Left hindlimb (tissue), 1 donor: ENCODE measurements around the gene TNFRSF17.

Experiments
- DNase-seq: peaks from one replicate; pipeline ENCODE4 v3.0.0-alpha.2; 2018

TNFRSF17 gene

DNA sequence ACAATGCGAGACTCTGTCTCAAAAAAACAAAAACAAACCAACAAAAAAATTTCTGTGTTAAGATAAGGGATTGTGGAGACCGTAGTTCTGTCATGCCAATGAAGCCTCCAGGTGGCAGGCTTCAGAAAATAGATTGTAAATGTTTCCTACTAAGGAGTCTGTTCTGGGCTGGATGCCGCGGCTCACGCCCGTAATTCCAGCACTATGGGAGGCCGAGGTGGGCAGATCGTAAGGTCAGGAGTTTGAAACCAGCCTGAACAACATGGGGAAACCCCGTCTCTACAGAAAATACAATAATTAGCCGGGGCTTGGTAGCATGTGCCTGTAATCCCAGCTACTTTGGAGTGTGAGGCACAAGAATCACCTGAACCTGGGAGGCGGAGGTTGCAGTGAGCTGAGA lies 7.1 kb downstream of the TNFRSF17 start:
- no peak for DNase-seq

DNA sequence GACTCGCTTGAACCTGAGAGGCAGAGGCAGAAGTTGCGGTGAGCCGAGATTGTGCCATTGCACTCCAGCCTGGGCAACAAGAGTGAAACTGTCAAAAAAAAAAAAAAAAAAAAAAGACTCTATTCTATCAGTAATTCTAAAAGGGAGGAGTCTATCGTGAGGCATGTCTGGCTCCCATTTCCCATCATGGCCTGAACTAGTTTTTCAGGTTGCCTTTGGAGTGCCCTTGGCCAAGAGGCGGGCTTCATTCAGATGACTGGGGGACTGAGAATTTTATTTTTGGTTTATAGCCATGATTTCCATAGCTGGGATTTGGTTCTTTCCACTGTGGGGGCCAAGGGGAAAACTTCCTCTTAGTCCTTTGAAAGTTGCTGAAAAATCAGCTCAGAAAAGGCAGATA lies 8.1 kb downstream of the TNFRSF17 start:
- DNase-seq, result no peak

DNA sequence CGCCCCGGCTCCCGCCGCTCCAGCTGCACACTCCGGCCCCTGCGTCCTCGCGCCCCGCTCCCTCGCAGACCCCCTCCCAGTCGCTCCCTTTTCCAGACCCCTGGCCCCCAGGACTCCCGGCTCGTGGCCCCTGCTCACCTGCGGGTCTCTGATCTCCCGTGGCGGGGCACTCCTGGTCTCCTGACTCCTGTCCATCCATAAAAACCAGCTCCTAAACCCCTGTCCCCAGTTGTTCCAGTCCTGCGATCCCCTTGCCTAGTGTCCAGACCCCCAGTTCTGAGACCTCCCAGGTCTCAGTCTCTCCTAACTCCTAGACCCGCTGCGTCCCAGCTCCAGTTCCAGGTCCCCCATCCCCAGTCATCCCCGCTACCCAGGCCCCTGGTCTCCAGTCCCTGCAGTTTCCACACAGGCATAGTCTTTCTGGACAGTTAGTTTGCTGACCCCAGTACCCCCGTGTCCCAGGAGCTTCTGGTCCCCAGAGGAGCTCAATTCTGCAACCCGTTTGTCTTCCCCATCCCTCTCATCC lies 11.9 kb downstream of the TNFRSF17 start:
- peak; percentile 35 for DNase-seq

DNA sequence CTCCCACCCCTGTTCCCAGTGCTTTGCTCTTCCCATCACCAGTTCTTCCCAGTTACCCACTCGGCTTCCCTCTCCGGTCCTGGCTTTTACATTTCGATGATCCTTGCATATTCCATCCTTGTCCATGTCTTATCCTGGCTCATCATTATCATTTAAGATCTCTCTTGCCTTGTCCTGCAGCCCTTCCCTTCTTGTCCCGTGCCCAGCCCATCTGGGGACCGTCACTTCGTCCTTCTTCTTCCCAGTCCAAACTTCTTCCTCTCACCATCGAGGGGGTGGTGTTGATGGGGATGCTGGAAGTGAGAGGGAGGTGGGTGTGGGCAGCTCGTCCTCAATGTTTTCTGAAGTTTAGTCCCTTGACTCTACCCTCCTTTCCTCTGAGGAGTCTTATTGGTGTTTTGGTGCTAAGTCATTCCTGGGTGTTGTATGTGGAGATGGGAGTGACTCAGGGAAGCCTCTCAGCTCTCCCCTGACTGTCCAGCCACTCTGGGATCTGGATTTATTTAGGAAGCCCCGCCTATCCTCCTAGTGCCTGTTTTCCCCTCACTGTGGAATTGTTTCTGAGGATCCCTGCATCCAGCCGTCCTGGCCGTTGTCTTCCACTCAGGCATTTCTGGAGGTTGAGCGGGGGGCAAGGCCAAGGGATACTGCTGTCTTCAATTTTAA lies 12.5 kb downstream of the TNFRSF17 start:
- no peak for DNase-seq

DNA sequence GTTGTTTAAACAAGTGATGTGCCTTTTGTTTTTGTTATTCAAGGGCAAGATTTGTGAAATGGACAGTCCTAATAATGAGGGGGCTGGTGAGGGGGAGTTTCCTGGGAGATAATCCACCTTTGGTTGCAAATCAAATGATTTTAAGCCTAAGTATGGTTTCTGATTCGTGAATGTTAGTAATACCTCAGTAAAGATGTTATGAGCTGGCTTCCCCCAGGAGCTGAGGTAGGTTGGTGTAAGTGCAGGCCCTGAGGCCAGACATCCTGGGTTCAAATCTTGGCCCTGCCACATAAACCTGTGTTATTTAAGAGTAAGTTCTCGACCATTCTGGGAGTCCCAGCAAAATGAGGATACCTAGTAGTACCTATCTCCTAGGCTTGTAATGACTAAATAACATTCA lies 13.1 kb downstream of the TNFRSF17 start:
- no peak for DNase-seq

DNA sequence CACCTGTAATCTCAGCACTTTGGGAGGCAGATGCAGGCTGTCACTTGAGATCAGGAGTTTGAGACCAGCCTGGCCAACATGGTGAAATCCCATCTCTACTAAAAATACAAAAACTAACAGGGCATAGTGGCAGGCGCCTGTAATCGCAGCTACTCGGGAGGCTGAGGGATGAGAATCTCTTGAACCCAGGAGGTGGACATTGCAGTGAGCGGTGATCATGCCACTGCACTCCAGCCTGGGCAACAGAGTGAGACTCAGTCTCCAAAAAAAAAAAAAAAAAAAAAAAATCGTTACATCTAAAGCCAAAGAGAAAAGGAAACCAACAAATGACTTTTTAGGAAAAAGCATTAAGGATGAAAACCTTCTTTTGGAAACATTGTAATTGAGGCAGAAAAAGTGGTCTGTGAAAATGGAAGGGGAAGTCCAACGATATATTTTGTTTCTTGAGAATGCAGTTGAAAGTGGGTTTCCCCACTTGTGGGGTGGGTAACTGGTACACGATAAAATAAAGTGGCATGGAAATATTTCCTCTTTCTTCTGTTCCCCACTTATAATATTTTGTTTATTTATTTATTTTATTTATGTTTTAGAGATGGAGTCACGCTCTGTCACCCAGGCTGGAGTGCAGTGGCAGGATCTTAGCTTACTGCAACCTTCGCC lies 14.1 kb downstream of the TNFRSF17 start:
- no peak for DNase-seq

DNA sequence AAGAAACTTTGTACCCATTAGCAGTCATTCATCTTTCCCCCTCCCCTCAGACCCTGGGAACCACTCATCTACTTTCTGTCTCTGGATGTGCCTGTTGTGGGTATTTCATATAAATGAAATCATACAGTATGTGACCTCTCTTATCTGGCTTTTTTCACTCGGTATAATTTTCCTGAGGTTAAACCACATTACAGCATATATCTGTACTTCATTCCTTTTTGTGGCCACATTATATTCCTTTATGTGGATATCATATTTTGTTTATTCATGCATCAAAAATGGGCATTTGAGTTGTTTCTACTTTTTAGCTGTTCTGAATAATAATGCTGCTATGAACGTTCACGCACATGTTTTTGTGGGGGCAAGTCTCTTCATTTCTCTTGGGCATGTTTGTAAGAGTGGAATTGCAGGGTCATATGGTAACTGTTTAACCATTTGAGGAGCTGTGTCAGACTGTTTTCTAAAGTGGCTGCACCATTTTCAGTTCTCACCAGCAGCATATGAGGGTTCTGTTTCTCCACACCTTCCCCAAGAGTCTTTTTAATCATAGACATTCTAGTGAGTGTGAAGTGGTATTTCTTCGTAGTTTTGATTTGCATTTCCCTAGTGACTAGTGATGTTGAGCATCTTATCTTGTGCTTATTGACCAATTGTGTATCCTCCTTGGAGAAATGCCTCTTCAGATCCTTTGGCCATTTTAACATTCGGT lies 15.3 kb downstream of the TNFRSF17 start:
- no peak for DNase-seq

DNA sequence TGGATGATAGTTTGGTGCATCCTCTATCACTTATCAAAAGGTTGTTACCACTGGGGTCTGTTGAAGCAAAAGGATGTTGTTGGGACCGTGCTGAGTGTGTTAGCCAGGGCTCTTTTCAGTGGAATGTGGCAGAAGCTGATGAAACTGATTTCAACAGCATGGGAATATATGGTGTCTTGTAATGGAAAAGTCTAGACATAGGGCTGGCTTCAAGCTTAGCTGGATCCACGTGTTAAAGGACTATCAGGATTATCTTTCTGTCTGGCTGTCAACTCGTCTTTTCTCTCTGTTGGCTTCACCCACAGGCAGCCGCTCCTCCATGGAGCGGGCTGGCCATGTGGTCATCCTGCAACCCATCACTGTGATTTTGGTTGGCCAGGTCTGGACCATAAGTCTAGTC lies 20.2 kb downstream of the TNFRSF17 start:
- no peak for DNase-seq

DNA sequence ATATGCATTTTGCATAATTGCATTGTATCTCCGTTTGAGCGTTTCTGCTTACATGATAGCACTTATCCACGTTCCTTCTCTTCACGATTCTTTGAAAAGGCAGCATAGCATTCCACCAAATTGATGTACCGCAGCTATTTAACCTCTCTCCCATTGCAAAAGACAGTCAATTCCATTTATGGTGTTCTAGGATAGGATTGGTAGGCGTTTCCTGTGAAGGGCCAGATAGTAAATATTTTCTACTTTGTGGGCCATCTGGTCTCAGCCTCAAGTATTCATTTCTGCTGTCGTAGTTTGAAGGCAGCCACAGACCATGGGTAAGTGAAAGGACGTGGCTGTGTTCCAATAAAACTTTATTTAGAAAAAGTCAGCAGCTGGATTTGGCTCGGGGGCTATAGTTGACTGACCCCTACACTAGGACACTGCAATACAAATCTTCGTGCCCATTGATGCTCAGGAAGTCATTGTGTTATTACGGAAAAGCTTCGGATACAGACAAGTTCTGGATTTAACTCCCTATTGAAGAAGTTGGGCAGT lies 21.6 kb downstream of the TNFRSF17 start:
- no peak for DNase-seq

DNA sequence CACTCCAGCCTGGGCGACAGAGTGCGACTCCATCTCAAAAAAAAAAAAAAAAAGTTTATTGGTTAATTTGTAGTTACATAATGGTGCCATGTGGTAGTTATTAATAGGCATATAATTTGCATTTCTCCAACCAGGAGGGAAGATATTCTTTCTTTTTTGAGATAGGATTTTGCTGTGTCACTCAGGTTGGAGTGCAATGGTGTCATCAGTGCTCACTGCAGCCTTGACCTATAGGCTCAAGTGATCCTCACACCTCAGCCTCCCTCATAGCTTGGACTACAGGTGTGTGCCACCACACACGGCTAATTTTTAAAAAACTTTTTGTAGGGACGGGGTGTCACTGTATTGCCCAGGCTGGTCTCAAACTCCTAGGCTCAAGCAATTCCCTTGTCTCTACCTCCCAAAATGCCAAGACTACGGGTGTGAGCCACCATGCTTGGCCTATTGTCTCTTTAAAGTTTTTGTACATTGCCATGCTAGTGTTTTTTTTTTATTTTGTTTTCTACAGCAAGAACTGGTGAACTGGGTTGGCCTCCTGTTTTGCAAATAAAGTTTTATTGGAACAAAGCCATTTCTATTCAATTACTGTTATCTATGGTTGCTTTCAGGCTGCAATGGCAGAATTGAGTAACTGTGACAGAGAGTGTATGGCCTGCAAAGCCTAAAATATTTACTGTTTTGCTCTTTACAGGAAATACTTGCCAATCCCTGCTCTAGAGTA lies 23.4 kb downstream of the TNFRSF17 start:
- no peak for DNase-seq

DNA sequence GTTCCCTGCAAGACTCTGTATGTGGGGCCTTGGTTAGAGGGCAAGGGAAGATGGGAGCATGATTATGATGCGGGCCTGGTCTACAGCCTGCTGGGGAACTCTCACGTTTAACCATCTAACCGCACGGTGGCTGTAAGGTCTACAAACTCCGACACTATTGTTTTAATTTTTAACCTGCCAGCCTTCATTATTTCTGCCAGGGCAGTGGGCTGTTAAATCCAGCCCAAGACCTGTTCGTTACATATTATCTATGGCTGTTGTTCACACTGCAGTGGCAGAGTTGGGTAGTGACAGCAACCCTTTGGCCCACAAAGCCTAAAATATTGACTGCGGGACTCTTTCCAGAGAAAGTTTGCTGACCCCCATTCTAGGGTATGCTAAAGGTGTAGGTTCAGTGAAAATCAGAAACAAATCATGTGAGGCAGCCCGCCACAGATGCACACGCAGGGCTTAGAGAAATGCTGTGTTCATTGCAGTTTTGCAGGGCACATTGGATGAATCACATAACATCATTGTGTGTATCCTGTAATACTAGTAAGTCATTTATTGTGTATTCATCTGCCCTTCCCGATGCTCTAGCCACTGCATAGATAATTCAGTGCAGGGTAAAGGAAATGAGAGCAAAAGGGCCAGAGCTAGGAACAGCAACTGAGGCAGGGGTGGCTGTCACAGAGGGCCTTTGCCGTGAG lies 25.8 kb downstream of the TNFRSF17 start:
- no peak for DNase-seq

DNA sequence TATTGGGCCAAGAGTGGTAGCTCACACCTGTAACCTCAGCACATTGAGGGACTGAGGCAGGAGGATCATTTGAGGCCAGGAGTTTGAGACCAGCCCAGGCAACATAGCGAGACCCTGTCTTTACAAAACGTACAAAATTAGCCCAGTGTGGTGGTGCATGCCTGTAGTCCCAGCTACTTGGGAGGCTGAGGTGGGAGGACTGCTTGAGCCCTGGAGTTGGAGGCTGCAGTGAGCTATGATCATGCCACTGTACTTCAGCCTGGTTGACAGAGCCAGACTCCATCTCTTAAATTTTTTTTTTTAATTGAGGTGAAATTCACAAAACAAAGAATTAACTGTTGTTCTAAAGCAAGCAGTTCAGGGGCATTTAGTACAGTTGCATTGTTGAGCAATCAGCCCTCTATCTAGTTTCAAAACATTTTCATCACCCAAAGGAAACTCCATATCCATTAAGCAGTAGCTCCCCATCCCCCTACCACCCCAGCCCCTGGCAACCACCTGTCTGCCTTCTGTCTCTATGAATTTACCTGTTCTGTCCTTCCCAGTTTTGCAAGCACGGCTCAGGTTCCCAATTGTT lies 27.1 kb downstream of the TNFRSF17 start:
- no peak for DNase-seq

DNA sequence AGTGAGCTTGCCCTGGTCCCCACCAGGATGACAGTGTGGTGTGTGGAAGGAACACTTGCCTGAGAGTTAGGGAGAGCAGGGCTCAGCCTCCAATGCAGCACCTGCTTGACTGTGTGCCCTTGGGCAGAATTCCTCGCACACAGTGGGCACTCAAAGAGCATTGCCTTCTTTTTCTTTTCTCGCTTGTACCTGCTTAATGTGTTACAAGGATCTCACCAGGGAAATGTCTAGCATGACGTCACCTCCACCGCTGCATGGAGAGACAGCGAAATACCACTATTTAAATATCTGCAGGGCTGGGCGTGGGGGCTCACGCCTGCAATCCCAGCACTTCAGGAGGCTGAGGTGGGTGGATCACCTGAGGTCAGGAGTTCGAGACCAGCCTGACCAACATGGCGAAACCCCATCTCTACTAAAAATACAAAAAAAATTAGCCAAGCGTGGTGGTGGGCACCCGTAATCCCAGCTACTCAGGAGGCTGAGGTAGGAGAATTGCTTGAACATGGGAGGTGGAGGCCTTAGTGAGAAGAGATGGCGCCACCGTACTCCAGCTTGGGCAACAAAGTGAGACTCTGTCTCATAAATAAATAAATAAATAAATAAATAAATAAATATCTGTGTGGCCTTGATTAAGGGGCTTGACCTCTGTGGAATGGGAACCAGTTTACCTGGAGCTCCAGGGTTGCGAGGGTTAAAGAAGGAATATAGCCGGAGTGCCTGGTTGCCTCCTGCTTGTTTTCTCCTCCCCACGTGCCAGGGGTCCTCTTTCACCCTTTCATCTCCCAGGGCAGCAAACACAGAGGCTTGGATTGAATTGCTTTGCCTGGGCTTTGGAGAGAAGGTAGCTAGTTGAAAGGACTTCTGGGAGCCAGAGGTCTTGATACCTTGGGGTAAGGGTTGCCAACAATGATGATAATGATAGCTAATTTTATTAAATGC lies 27.8 kb downstream of the TNFRSF17 start:
- no peak for DNase-seq

DNA sequence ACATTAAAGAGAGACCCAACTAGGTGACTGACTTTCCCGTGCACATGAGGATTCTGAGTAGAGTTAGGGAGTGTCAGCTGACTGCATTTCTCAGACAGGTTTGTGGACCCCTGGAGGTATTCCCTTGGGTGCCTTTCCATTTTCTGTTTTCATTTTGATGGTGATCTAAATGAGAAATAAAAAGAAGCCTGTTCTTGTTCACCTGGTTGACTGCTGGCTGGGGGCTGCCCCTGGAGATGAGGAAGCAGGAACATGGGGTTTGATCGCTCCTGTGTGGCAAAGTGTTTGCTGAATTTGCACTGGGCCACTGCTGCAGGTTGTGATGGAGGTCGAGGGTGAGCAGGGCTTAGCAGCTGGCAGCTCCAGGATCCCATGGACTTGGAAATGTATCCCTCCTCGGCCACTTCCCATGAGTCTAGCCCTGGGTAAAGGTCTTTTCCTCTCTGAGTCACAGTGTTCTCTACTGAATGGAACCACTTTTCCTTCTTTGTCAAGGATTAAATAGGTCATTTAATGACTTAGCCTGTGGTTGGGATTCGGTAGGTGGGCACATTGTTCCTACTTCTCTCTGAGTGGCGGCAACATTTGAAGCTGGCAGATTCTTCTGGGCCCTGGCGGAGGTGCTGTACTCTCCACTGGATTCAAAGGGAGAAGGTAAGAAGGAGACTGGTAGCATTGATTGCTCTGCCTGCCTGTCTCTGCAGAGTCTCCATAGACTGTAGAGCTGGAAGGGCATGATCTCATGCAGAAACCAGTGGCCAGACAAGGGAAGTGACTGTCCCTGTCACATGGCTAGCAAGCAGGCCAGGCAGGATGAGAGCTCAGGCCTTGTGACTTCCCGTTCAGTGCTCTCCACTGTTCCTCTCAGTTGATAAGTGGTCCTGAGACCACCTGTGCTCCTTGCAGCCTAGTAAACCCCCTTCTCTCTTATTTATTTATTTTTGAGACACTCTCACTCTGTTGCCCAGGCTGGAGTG lies 29.4 kb downstream of the TNFRSF17 start:
- DNase-seq, result no peak

DNA sequence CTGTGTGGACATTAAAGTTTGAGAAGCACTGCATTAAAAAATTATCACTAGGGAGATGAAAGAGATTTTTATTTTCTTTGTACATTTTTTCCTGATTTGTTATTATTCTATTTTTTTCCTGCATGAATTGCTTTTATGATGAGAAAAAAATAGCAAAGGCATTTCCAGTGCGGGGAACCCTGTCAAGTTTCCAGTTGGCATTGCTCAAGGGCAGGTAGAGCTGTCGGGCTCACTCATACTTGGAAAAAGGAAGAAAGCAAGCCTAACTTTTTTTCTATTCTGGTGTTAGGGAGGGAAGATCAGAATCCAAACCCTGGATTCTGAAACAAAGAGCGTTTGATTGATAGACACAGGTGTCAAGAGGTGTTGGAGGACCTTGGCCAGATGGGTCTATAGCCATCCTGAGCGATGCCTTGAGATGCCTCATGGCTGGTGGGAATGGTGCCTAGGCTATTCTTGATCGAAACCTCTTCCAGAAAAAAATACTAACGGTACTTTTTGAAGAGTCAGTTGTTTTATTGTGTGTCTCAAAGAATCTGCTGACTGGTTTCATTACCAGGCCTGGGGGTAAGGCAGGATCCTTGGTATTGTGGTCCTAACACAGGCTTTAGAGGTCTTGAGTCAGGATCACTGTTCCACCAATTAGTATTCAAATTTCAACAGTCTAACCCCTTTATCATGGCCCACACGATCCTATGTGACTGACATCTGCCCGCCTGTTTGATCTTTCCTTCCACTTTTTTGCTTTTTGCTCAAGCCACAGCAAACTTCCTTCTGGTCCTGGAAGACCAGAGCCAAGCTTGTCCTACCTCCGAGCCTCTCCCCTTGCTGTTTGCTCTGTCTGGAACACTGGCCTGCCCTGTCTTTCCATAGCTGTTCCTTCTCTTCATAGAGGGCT lies 31.7 kb downstream of the TNFRSF17 start:
- no peak for DNase-seq

DNA sequence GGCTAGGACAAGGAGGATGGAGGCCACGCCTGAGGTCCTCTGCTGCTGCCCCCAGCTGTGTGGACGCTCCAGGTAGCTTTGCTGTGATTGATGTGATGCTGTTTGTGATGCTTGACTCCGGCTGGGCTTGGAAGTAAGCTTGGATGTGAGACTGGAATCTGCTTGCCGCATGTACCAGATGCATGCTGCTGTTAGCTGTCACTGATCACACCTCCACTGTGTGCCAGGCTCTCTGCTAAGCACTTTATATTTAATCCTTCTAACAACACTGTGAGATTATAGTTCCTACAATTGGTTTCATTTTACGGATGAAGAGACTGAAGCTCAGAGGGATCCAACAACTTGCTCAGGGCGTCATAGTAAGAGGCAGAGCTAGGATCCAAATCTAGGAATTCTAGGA lies 35.0 kb downstream of the TNFRSF17 start:
- no peak for DNase-seq

DNA sequence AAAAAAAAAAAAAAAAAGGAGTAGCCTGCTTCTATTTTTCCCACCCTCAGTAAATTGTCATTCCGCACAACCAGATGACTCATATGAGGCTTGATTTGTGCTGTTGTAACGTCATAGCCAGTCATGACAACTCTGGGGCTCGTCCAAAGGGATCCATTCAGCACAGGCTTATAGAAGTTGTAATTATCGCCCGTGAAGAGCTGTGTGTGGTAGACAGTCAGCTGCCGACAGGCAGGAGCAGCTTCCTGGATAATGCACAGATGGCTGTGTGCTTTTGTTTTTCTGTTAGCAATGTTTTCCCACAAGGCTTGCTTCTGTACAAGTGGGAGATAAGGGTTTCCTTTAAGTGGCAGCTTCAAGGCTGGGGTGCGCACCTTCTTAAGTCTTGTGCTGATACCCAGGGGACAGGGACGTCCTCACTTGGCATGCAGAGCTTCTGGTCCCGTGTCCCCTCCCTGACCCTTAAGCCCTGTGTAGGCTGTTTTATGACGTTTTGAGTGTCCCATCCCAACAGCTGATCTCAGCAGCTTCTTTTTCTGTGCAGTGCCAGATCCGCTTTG lies 37.5 kb downstream of the TNFRSF17 start:
- DNase-seq, result no peak

DNA sequence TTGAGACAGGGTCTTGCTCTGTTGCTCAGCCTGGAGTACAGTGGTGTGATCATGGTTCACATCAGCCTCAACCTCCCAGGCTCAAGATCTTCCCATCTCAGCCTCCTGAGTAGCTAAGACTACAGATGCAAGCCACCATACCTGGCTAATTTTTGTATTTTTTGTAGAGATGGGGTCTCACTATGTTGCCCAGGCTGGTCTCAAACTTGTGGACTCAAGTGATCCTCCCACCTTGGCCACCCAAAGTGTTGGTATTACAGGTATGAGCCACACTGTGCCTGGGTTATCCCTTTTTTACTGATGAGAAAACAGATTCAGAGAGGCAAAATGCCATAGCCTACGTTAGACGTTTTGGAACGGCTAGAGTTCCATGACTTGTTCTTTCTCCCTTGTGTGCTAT lies 41.6 kb downstream of the TNFRSF17 start:
- no peak for DNase-seq
